GM18873 (cell line): ENCODE data around the gene MED15.
"Not testable (repeated sequence)": the region's sequence is repeated elsewhere in the genome, so short reads cannot be mapped to it uniquely, and the experiment has no call there.

Experiments
- ATAC-seq: cut with Tn5 transposase; IDR thresholded peaks from one replicate; pipeline ENCODE4 v1.9.1; 2021; ENCODE audit warnings: mild to moderate bottlenecking, moderate library complexity, moderate number of reproducible peaks; ENCODE audit not compliant: unreplicated experiment, low FRiP score

MED15 gene

DNA sequence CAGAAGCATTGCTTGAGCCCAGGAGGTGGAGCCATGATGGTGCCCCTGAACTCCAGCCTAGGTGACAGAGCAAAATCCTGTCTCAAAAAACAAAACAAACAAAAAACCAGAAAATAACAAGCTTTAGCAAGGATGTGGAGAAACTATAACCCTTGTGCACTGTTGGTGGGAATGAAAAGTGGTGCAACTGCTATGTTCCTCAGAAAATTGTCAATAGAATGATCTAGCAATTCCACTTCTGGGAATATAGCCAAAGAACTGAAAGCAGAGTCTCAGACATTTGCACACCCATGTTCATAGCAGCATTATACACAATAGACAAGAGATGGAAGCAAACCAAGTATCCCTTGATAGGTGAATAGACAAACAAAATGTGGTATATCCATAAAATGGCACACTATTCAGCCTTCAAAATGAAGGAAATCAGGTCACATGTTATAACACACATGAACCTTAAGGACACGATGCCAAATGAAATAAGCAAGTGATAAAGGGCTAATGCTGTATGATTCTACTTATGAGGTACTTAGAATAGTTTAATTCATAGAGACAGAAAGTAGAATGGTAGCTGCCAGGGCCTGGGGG lies 27.7 kb upstream of the MED15 start:
- ATAC-seq = no peak

- not testable (repeated sequence) for ATAC-seq
These were observed 24.3 kb upstream of the MED15 start for GRCh38 chr22:20483143-20483506.

DNA sequence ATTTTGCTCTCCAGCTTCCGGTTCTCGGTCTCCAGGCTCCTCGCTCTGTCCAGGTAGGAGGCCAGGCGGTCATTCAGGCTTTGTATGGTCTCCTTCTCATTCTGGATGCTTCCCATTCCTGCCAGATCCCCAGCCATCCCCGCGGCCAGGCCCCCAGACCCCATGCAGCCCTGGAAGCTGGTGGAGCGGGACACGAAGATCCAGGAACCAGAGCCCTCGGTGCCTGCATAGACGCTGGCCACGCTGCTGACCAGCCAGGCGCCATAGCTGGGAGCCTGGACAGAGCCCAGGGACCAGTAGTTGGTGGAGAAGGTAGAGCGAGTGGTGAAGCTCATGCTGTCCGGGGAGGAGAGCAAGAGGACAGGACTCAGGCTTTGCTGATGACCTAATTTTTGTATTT lies 23.6 kb upstream of the MED15 start:
- no peak for ATAC-seq

- no peak for ATAC-seq
These were observed 22.3 kb upstream of the MED15 start for GRCh38 chr22:20484948-20485683.

- ATAC-seq = no peak
These were observed 21.2 kb upstream of the MED15 start for GRCh38 chr22:20486229-20486628.

DNA sequence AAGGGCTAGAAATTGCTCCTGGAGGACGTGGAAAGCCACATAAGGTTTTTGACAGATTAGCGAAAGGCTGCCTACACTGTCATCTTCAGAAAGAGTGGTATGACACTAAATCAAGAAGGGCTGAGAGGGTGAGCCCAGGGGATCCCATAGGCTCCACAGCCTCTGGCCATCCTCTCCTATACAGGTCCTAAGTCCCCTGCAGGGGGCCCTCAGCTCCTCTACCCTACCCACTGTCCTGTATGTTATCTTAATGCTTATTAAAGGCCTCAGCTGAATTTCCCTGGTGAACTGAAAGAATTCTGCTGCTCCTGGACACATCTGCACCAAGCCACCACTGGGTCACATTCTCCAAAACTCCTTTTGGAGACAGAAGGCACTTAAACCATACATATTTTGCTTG lies 19.7 kb upstream of the MED15 start:
- no peak for ATAC-seq

- no peak for ATAC-seq
These were observed 18.5 kb upstream of the MED15 start for GRCh38 chr22:20488946-20489345.

DNA sequence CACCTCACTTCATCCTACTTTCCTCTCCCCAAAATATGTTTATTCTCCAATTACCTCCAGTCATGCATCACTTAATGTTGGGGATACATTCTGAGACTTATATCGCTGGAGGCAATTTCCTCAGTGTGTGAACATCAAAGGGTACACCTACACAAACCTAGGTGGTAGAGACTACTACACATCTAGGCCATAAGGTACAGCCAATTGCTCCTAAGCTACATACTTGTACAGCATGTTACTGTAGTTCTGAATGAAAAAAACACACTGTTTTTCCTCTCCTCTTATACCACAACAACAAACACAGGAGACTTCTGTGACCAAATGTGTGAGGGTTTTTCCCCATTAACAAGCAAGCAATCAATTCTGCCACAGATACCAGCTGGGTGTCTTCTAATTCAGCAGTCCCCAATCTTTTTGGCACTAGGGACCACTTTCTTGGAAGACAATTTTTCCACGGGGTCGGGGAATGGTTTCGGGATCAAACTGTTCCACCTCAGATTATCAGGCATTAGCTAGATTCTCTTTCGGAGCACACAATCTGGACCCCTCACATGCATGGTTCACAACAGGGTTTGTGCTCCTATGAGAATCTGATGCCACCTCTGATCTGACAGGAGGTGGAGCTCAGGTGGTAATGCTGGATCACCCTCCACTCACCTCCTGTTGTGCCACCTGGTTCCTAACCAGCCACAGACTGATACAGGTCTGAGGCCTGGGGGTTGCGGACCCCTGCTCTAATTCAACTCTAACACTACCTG lies 17.0 kb upstream of the MED15 start:
- ATAC-seq = no peak

DNA sequence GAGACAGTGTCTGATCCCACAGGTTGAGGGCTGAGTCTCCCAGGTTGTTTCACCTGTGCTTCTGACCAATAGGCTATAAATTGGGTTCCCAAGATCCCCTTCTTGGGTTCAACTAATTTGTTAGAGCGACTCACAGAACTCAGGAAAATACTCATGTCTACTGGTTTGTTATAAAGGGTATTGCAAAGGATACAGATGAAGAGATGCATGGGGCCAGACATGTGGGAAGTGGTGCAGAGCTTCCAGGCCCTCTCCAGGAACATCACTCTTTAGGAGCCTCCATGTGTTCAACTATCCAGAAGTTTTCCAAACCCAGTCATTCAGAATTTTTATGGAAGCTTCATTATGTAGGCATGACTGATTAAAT lies 16.5 kb upstream of the MED15 start:
- no peak for ATAC-seq

DNA sequence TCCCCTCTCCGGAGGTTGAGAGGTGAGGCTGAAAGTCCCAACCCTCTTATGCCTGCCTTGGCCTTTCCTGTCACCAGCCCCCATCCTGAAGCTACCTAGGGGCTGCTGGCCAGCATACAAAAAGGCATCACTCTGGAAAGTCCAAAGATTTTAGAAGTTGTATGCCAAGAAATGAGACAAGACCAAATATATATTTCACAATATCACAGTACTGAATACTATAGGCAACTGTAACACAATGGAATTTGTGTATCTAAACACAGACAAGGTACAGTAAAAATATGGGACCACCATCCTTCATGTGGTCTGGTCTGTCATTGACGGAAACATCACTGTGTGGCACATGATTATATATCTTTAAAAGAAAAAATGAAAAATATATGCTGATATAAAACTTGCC lies 16.1 kb upstream of the MED15 start:
- ATAC-seq = no peak

DNA sequence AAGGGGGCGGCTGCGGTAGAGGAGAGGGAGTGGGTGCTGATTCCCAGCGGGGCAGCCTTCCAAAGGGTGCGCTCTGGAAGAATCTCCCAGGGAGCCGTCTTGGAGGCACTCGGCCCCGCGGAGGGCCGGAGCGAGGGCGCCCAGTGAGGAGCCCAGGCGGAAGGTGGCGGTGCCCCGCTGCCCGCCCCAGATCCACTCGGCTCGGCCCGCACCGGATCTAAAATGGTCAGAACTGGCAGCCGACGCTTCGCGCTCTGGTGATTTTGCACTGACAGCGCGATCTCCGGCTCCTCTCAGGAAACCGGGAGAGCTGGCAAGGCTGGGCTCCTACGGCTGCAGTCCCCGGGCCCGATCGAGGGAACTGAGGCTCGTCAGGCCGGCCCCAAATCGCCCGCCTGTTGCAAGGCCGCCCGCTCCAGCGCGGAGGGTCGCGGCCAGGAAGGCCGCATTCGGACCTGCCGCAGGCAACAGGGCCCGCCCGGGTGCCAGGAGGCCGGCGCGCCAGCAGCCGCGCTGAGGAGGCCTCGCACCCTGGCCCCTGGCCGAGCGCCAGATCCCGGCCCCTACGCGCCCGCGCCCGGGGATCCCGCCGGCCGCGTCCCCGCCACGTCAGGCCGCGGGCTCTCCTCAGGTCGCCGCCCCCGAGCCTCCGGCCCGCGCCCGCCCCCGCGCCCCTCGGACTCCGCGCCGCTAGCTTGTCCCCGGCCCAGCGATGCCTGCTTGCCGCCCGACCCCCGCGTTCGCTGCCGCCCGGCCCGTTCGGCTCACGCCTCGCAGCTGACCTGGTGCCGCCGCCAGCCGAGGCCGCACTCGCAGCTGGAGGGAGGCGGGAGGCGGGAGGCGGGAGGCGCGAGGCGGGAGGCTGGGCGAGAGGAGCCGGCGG lies 12.2 kb upstream of the MED15 start, which contains the start of gene KLHL22:
KLHL22 (minus strand) TSS at position 818 of the 883 bp plus-strand sequence. CDS start 6,584 bp downstream, outside the sequence.
- no peak for ATAC-seq

DNA sequence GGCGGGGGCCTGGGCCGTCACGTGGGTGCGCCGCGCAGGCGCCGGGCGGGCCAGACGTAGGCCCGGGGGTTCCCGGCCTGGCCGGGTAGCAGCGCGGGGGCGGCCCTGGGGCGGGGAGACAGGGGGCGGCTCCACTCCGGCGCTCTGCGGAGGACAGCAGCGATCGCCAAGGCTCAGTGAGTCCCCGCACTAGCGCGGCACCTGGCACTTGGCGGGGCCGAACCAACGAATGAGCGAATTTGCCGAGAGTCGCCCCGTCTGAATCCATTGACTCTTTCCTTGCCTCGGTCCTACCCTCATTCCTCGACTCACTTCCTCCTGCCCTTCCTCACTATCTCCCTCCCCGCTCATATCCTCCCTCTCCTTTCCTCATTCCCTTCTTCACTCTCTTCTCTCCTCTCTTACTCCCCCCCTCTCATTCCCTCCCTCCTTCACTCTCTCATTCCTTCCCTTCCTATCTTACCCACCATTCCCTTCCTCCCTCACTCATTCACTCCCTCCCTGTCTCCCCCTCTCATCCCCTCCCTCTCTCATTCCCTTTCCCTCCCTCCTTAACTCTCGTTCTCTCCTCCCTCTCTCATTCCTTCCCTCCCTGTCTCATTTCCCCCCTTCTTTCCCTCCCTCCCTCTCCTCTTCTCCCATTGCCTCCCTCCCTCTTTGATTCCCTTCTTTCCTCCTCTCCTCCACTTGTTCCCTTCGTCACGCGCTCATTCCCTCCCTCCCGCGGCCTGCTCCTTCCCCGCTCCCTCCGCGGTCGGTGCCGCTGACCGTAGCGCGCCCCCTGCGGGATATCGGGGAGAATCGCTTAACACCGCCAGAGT lies 11.3 kb upstream of the MED15 start:
- ATAC-seq = peak; percentile 61

DNA sequence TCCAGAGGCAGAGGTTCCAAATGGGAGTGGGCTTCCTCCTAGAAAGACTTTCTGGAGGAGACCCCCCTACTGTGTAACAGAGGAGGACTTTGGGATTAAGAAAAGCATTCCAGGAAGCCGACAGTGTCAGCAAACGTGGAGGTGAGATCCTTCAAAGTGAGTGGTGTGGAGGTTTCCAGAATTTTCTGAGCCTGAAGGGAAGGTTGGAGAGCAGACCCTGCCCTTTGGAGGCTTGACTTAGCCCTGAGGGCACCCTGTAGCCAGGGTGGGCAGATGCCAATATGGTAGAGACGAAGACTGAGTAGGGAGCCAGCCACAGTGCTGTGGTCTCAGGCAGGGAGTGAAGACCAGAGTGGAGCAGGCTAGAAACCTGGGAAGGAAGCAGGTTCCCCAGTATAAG lies 10.0 kb upstream of the MED15 start:
- ATAC-seq = no peak

- no peak for ATAC-seq
These were observed 8.5 kb upstream of the MED15 start for GRCh38 chr22:20498913-20499312.

DNA sequence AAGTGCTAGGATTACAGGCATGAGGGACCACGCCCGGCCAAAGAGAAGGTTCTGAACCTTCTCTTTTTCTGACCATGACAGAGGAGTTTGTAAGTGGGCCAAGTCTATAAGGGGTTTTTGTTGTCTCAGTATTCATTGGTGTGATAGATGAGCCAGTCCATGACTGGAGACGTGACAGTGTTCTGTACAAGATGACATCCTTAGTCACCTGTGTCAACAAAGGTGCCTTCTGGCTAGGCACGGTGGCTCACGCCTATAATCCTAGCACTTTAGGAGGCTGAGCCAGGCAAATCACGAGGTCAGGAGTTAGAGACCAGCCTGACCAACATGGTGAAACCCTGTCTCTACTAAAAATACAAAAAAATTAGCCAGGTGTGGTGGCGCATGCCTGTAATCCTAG lies 7.6 kb upstream of the MED15 start:
- no peak for ATAC-seq

GRCh38 chr22:20503816-20504215 lies 3.6 kb upstream of the MED15 start:
- no peak for ATAC-seq

GRCh38 chr22:20504293-20504922 lies 3.0 kb upstream of the MED15 start:
- not testable (repeated sequence) for ATAC-seq

DNA sequence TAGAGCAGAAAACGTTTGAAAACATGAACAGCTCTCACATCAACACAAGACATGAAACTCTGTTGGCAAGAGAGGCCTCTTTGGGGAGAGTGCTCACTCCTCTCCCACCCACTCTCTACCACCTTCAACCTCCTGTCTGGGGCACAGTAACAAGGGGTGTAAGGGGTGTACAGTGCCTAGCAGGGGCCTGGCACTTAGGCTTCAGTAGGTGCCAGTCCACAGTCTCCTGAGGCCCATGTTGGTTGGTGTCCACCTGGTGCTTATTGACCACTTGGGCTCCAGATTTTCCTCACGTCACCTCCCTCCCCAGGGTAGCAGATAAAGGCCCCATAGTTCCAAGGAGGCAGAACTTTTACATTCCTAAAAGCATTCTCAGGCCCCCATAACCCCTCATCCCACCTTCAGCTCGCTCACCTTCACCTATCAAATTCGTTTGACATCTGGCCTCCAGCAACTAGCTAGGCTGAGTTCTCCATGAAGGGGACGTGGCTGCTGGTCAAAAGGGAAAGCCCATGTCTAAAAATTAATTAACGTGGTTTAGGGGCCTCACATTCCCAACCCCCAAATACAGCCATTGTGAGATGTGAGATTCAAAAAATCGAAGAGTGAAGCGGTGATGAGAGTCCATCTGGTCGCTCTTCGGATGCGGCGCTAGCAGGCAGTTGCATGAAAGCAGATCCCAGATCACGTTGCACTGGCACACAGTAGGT lies 712 bp upstream of the MED15 start:
- ATAC-seq = no peak
